HG03354 (cell line): ENCODE results near the gene ENDOG.
A peak's percentile ranks its signal among the peaks of the same experiment; 100 is the strongest.
"Not testable (repeated sequence)": the region's sequence is repeated elsewhere in the genome, so short reads cannot be mapped to it uniquely, and the experiment has no call there.

Source experiments
- ATAC-seq: cut with Tn5 transposase; IDR thresholded peaks from one replicate; pipeline ENCODE4 v1.9.1; 2021; ENCODE audit warnings: mild to moderate bottlenecking; ENCODE audit not compliant: unreplicated experiment, poor library complexity, severe bottlenecking

ENDOG gene

DNA sequence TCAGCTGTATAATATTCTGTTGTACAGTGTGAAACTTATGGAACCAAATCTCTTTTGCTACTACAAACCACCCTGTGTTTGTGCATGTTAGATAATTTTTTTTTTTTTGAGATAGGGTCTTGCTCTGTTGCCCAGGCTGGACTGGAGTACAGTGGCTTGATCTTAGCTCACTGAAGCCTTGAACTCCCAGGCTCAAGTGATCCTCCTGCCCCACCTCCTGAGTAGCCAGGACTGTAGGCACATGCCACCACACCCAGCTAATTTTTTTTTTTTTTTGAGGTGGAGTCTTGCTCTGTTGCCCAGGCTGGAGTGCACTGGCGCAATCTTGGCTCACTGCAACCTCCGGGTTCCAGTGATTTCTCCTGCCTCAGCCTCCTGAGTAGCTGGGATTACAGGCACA lies 23.3 kb upstream of the ENDOG start:
- ATAC-seq: not testable (repeated sequence)

DNA sequence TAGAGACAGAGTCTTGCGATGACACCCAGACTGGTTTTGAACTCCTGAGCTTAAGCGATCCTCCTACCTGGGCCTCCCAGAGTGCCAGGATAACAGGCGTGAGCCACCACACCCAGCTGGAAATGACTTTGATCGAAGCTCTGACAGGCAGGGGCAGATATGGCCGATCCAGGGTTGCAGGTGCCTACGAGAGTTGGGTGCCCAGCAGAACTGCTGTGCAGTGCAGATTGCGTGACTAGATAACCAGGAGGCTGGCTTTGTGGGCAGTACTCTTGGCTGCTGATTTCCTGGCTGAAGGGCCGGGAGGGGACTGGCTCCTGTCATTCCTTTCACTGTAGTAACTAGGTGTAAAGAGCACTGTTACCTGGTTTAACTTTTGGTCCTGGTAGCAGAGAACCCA lies 19.4 kb upstream of the ENDOG start:
- ATAC-seq: no peak

DNA sequence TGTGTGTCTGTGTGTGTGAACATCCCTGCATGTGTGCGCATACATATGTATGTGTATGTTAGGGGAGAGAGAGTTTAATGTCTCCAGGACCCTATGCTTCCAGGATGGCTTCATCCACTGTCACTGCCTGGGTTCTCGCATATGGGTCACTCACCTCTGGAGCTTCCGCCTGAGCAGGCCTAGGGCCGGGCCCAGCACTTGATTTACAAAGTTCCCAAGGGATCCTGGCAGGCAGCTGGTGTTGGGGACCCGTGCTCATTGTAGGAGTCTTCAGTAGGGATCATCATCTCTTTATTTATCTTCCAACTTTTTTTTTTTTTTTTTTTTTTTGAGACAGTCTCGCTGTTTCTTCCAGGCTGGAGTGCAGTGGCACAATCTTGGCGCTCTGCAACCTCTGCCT lies 18.2 kb upstream of the ENDOG start:
- ATAC-seq: no peak

DNA sequence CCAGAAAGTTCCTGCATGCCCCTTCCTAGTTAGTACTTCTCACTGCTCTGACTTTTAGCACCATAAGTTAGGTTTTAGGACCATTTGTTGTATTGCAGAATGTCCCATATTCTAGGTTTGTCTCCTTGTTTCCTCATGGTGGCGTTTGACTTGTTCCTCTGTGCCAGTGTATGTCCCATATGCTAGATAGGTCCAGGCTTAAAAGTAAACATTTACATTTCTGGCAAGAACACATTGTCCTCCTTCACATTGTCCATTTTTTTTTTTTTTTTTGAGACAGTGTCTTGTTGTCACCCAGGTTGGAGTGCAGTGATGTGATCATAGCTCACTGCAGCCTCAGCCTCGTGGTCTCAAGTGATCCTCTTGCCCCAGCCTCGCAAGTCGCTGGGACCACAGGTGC lies 15.8 kb upstream of the ENDOG start:
- ATAC-seq: no peak

DNA sequence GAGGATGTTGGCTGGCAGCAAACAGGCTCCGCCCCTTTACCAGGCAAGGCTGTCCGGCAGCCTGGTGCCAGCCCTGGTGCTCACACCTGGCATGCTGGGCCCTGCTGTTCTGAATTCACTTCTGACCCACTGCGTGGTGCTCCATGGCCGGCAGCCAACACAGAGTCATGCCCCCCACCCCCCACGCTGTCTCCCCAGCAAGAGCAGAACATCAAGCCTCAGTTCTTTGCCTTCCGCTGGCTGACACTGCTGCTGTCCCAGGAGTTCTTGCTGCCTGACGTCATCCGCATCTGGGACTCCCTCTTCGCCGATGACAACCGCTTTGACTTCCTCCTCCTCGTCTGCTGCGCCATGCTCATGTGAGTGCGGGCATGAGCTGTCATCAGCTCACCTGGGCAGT lies 12.6 kb upstream of the ENDOG start:
- no peak for ATAC-seq

DNA sequence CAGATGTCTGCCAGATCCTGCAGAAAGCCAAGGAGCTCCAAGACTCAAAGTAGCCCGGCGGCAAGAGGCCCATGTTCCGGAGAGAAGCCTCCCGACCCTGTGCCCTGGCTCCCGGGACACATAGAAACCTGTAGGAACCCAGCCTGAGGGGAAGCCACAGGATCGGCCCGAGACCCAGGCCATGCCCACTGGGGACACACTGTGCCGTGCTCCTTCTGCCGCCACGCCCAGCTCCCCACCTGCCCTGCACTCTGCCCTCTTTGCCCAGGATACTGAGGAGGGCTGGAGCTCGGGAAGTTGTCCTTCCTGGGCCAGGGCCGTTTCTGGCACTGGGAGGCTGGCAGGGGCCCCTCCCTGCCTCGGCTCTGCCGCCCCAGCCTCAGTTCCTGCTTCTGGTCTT lies 10.5 kb upstream of the ENDOG start:
- no peak for ATAC-seq

DNA sequence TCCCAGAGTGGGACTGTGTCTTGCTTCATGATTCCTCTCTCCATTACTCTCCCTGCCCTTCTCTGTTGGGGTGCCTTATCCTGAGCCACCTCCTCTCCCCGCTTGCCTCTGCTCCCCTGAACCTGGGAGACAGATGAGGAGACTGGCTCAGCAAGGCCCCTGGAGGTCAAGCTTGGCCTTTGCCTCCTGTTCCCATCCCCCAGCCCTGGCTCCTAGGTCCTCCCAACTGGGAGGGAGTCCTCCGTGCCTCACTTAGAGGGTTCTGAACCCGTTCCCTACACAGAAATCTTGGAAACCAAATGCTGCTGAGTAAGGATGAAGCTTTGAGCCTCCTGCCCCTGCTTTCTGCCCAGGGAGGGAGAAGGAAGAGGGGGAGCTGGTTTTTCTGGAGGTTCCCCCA lies 9.8 kb upstream of the ENDOG start:
- ATAC-seq: no peak

DNA sequence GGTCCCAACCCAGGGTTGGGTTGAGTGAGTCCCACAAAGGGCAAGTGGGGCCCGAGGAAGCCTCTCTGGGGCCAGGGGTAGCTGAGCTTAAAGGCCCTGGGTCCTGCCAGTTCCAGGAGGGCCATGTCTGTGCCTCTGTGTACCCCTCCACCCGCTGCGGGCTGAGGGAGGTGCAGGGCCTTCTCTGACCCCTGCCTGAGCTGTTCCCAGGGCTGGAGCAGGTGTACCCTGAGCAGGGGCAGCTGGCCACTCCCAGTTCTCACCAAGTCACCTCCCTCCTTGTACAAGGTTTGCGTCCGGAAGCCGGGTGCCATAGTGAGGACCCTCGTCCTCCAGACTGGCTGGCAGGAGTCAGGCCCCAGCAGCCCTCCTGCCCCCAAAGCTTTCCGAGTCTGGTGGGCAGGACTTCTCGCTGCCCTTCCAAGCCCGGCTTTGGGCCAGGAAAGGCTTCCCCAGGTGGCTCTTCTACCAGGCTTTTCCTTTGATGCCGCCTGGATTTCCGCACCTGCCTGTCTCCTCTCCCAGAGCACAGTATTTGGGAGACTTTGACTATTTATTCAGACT lies 9.2 kb upstream of the ENDOG start:
- ATAC-seq: no peak

DNA sequence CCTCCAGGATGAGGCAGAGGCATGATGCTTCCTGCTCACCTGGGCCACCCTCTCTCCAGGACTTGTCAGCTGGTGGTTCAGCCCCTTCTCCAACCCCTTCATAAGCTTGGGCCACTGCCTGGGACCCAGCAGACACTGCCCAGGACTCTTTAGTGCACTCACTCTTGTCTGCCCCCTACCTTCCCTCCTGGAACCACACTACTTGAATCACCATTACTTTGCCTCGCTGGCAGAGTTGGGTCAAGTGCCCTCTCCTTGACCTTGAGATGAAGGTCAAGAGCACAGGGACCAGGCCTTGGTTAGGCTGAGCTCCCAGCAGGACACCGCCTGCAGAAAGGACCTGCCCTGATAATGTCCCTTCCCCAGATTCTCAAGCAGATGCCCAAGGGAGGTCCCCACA lies 8.5 kb upstream of the ENDOG start:
- no peak for ATAC-seq

DNA sequence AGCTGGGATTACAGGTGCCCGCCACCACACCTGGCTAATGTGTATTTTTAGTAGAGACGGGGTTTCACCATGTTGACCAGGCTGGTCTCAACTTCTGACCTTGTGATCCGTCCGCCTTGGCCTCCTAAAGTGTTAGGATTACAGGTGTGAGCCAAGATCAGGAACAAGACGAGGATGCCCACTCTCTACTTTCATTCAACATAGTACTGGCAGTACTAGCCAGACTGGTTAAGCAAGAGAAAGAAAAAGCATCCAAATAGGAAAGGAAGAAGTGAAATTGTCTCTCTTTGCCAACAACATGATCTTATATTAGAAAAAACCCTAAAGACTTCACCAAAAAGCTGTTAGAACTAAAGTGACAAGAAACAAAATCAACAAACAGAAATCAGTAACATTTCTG lies 7.4 kb upstream of the ENDOG start:
- ATAC-seq: no peak

DNA sequence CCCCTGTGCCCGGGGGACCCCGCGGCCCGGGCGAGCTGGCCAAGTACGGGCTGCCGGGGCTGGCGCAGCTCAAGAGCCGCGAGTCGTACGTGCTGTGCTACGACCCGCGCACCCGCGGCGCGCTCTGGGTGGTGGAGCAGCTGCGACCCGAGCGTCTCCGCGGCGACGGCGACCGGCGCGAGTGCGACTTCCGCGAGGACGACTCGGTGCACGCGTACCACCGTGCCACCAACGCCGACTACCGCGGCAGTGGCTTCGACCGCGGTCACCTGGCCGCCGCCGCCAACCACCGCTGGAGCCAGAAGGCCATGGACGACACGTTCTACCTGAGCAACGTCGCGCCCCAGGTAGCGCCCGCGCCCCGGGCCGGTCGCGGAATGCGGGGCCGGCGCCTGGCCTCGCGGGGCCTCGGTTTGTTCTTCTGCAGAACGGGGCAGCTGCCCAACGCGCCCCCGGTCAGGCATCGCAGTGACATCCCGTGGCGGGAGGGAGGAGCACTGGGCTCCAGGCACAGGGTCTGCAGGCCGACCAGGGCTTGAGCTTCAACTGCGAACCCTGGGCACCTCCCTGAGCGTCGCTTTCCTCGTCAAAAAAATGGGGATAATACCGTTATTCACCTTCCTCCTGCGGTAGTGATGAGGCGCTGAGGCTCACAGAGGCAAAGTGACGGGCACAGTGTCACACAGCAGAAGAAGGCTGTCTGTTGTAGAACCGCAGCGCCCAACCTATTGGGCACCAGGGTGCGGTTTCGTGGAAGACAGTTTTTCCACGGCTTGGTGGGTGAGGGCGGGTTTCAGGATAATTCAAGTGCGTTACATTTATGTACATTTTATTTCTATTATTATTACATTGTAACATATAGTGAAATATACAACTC lies 777 bp downstream of the ENDOG start:
- ATAC-seq: peak; percentile 30

DNA sequence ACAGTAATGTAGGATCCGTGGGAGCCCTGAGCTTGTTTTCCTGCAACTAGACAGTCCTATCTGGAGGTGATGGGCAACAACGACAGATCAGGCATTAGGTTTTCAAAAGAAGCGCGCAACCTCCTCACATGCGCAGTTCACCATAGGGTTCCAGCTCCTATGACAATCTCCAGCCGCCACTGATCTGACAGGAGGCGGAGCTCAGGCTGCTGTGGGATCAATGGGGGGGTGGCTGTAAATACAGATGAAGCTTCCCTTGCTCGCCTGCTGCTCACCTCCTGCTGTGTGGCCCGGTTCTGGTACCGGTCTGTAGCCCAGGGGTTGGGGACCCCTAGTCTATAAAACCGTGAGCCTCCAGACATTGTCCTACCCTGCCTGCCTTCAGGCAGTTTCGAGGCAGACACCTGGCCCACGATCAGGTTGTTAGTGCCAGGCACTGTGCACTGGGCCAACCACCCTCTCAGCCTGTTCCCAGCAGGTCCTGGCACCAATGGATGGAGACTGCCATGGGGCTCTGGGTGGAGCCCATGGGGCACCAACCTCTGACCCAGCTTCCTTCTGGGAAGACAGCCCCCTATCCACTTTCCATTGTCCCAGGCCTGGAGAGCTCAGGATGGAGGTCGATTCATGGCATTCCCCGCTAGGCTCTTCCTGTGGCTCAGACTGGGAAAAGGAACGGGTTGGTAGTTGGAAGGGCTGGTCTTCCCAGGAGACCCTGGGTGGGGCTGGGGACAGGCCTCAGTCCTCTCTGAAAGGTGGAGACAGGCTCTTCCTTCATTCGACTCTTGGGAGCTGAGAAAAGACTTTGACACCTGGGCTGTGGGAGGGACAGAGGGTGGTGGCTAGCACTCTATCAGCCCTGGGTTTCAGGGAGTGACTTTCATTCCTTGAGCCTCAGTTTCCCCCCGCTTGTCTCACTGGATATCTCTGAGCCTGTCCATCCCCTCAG lies 1.7 kb downstream of the ENDOG start:
- no peak for ATAC-seq

DNA sequence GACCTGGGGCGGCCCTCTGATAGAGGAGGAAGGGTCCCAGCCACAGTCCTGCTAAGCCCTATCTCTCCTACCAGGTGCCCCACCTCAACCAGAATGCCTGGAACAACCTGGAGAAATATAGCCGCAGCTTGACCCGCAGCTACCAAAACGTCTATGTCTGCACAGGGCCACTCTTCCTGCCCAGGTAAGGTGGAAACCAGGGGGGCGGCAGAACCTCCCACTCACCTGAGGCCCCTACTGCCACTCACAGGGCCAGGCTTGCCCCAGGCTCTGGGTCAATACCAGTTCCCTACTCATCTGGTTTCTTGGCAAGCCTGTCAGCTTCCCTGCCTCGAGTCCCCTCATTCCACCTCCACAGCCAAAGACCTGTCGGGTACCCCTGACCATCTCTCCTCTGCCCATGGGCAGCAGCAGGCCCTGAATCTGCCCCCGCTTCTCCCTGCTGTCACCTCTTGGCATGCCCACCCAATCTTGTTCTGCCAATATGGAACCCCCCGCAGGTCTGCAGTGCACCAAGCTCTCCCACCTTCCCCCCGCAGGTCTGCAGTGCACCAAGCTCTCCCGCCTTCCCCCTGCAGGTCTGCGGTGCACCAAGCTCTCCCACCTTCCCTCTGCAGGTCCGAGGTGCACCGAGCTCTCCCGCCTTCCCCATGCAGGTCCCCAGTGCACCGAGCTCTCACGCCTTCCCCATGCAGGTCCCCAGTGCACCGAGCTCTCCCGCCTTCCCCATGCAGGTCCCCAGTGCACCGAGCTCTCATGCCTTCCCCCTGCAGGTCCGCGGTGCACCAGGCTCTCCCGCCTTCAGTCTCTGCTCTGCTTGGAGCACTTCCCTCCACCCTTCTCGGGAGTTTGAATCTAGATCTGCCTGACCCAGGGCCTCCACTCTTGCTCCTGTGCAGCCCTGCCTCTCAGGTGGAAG lies 2.6 kb downstream of the ENDOG start:
- no peak for ATAC-seq

DNA sequence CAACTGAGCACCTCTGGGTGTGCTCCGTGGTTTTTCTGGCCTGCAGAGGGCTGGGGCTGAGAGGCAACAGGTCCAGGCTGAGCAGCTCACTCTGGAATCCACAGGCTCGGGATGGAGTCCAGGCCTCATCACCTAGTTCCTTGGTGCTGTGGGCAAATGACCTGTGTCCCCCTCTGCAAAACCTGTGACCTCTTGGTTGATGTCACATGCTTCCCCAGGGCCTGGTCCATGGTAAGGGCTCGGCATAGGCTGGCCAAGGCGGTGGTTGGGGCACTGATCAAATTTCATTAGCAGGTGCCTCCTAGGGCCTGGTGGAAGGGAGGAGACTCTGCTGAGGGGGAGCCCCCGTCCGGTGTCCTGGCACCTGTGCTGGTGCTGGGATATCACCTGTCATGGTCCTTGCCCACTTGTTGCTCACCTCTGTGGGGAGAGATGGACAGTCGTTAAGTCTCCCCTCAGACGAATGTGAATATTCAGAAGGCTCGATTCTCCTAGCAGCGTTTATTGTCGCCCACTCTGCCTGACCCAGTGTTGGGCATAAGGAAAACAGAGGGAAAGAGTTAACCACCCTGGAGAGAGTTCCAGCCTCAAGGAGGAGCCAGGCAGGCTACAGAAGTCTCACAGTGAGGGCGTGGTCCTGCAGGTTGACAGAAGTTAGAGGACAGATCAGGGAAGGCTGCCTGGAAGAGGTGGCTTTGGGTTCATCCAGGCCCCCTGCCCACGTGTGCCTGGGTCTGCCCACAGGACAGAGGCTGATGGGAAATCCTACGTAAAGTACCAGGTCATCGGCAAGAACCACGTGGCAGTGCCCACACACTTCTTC lies 3.5 kb downstream of the ENDOG start:
- ATAC-seq: no peak

DNA sequence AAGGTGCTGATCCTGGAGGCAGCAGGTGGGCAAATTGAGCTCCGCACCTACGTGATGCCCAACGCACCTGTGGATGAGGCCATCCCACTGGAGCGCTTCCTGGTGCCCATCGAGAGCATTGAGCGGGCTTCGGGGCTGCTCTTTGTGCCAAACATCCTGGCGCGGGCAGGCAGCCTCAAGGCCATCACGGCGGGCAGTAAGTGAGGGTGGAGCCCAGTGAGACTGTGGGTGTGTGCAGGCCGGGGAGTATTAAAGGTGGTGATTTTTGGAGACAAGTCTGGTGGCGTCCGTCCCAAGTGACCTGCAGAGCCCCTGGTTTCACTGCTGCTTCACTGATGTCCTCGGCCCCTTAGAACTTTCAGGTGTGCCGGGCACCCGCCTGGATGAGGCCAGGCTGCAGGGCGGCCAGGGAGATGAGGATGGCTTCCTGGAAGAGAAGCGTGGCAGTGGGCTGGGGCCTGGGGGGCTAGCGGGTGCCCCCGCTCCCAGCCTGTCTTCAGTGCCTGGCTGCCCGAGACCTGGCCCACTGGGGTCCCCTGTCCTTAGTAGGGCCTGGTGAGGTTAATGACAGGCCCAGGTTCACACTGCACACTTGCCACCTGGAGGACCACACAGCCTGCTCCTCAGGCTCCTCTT lies 4.2 kb downstream of the ENDOG start:
- ATAC-seq: no peak

DNA sequence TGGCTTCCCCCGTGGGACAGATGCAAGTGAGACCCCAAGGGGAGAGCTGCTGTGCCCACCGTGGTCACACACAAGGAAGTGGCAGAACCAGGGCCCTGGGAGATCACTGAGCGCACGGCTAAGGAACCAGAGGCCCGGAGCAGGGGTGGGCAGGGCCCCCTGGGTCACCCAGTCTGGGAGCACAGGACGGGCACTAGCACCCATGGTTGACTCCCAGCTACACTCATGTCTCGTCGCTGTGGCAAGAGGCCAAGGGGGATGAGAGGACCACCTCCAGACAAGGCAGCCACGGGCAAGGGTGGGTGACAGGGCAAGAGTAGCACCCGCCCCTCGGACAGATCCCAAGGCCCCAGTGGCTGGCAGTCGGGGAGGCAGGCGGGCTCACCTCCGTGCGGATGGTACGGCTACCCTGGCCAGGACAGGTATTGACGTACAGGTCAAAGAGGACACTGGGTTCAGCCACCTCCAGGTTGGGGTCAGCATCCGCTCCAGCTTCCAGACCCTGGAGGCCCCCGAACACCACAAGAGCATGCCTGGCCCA lies 5.1 kb downstream of the ENDOG start:
- no peak for ATAC-seq

DNA sequence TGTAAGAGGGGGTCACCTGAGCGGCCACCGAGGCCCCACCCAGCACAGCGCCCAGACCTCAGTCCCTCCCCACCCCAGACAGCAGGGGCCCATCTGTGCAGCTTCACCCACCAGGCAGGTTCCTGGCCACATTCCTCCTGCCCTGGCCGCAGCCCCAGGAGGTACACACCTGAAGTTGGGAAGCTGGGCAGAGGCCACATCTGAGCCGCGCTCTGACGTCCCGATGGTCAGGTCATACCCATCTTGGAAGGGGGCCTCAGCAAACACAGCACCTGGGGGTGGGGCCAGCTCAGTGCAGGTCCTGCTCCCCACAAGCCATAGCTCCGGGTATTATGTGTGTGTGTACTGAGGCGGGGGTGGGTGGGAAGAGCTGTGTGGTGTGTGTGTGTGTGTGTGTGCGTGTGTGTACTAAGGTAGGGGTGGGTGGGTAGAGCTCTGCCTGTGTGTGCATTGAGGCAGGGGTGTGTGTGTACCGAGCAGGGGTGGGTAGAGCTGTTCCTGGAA lies 5.7 kb downstream of the ENDOG start:
- ATAC-seq: no peak

DNA sequence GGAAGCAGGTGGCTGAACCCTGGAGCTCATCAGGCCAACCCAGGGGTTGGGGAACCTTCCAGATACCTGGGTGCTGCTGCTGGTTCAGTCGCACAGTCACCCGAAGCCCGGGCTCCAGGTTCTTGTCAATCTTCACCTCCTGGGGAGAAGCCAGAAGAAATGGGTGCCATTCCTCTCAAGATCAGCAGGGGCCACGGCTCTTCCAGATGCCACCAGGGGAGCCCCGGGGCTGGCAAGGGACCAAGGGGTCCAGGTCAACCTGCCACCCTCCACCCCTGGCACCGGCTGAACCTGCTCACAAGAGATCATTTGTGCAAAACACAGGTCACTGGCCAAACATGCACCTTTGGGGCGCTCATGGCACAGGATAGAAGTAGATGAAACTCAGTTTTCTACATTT lies 6.6 kb downstream of the ENDOG start:
- ATAC-seq: no peak
